GM19193 (cell line): ENCODE results near the gene ADRA2C.

Experiments used
- POLR2A ChIP-seq: IDR thresholded peaks from 4 replicates; pipeline ENCODE4 v1.6.1; 2011; ENCODE audit not compliant: insufficient read depth, insufficient read length; ENCODE audit errors: extremely low read depth

The ADRA2C gene

GRCh38 chr4:3802571-3803474 is 36.6 kb downstream of the ADRA2C start:
- no peak for TF ChIP-seq POLR2A

GRCh38 chr4:3803475-3803847 is 37.3 kb downstream of the ADRA2C start:
- no peak for TF ChIP-seq POLR2A

GRCh38 chr4:3803946-3804345 is 37.8 kb downstream of the ADRA2C start:
- TF ChIP-seq POLR2A: no peak

- no peak for TF ChIP-seq POLR2A
These were observed 38.8 kb downstream of the ADRA2C start for GRCh38 chr4:3805026-3805425.

- no peak for TF ChIP-seq POLR2A
These were observed 39.5 kb downstream of the ADRA2C start for GRCh38 chr4:3805731-3806130.

GRCh38 chr4:3807311-3807710 is 41.1 kb downstream of the ADRA2C start:
- no peak for TF ChIP-seq POLR2A

GRCh38 chr4:3807822-3808496 is 41.8 kb downstream of the ADRA2C start:
- TF ChIP-seq POLR2A: no peak

- TF ChIP-seq POLR2A: no peak
These were observed 42.4 kb downstream of the ADRA2C start for GRCh38 chr4:3808597-3808996.

- TF ChIP-seq POLR2A: no peak
These were observed 42.8 kb downstream of the ADRA2C start for GRCh38 chr4:3809028-3809427.

GRCh38 chr4:3809451-3810110 is 43.4 kb downstream of the ADRA2C start:
- no peak for TF ChIP-seq POLR2A

GRCh38 chr4:3810111-3810680 is 44.0 kb downstream of the ADRA2C start:
- TF ChIP-seq POLR2A: no peak

- TF ChIP-seq POLR2A: no peak
These were observed 44.8 kb downstream of the ADRA2C start for GRCh38 chr4:3810796-3811485.

GRCh38 chr4:3811621-3812020 is 45.4 kb downstream of the ADRA2C start:
- TF ChIP-seq POLR2A: no peak

GRCh38 chr4:3812211-3812934 is 46.2 kb downstream of the ADRA2C start:
- TF ChIP-seq POLR2A: no peak
